ENCODE results near the gene IQSEC3. TPM values are rescaled to one million over a fixed set of nuclear protein-coding genes. Genes with fewer than 3 reads are reported as not detected.

The IQSEC3 gene
- total RNA-seq, 1 experiment from 2014 or later, result 1.7 TPM

DNA sequence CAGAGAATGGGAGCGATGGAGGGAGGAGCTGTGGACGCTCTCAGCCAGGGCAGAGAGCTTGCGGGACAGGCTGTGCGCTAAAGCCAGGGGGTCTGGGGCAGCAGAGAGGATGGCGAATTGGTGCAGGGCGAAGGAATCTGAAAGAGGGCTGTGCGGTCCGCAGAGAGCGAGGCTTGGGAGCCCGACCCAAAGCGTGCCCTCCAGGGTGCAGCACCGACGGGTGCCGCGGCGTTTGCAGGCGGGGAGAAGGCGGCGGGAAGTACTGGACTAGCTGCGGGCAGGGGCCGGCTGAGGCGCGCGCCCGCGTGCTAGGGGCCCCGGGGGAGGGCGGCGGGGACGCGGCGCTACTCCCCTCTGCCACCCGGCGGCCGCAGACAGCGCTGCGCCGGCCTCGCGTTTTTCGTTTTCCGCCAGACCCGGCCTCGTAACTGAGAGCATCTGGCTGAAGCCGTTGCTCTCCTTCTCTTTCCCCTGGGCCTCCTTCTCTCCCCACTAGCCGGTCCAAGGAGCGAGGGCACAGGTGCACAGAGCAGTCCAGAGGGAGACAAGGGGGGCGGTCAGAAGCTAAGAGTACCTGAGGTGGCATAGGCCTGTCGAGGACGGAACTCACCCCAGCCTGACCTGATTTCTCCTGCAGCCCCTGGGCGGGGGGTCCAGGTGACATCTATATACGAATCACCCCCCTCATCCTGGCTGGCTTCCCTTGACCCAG is 122.5 kb downstream of the IQSEC3 start (continued):
- TF ChIP-seq, protein P1, sequence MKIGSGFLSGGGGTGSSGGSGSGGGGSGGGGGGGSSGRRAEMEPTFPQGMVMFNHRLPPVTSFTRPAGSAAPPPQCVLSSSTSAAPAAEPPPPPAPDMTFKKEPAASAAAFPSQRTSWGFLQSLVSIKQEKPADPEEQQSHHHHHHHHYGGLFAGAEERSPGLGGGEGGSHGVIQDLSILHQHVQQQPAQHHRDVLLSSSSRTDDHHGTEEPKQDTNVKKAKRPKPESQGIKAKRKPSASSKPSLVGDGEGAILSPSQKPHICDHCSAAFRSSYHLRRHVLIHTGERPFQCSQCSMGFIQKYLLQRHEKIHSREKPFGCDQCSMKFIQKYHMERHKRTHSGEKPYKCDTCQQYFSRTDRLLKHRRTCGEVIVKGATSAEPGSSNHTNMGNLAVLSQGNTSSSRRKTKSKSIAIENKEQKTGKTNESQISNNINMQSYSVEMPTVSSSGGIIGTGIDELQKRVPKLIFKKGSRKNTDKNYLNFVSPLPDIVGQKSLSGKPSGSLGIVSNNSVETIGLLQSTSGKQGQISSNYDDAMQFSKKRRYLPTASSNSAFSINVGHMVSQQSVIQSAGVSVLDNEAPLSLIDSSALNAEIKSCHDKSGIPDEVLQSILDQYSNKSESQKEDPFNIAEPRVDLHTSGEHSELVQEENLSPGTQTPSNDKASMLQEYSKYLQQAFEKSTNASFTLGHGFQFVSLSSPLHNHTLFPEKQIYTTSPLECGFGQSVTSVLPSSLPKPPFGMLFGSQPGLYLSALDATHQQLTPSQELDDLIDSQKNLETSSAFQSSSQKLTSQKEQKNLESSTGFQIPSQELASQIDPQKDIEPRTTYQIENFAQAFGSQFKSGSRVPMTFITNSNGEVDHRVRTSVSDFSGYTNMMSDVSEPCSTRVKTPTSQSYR (CRISPR knock-in tag; IDR thresholded peaks at IDR 0.05), result no peak
- TF ChIP-seq, protein P2, sequence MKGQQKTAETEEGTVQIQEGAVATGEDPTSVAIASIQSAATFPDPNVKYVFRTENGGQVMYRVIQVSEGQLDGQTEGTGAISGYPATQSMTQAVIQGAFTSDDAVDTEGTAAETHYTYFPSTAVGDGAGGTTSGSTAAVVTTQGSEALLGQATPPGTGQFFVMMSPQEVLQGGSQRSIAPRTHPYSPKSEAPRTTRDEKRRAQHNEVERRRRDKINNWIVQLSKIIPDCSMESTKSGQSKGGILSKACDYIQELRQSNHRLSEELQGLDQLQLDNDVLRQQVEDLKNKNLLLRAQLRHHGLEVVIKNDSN (CRISPR knock-in tag; IDR thresholded peaks at IDR 0.05), result no peak
- TF ChIP-seq, protein P3, sequence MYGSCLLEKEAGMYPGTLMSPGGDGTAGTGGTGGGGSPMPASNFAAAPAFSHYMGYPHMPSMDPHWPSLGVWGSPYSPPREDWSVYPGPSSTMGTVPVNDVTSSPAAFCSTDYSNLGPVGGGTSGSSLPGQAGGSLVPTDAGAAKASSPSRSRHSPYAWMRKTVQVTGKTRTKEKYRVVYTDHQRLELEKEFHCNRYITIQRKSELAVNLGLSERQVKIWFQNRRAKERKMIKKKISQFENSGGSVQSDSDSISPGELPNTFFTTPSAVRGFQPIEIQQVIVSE (CRISPR knock-in tag; IDR thresholded peaks at IDR 0.05; ENCODE audit: borderline replicate concordance), result no peak
- TF ChIP-seq, protein P4, sequence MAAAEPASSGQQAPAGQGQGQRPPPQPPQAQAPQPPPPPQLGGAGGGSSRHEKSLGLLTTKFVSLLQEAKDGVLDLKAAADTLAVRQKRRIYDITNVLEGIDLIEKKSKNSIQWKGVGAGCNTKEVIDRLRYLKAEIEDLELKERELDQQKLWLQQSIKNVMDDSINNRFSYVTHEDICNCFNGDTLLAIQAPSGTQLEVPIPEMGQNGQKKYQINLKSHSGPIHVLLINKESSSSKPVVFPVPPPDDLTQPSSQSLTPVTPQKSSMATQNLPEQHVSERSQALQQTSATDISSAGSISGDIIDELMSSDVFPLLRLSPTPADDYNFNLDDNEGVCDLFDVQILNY (CRISPR knock-in tag; IDR thresholded peaks at IDR 0.05), result no peak
- TF ChIP-seq, protein P5, sequence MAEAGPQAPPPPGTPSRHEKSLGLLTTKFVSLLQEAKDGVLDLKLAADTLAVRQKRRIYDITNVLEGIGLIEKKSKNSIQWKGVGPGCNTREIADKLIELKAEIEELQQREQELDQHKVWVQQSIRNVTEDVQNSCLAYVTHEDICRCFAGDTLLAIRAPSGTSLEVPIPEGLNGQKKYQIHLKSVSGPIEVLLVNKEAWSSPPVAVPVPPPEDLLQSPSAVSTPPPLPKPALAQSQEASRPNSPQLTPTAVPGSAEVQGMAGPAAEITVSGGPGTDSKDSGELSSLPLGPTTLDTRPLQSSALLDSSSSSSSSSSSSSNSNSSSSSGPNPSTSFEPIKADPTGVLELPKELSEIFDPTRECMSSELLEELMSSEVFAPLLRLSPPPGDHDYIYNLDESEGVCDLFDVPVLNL (CRISPR knock-in tag; IDR thresholded peaks at IDR 0.05; ENCODE audit: borderline replicate concordance, low read depth), result no peak
- TF ChIP-seq, protein P6, sequence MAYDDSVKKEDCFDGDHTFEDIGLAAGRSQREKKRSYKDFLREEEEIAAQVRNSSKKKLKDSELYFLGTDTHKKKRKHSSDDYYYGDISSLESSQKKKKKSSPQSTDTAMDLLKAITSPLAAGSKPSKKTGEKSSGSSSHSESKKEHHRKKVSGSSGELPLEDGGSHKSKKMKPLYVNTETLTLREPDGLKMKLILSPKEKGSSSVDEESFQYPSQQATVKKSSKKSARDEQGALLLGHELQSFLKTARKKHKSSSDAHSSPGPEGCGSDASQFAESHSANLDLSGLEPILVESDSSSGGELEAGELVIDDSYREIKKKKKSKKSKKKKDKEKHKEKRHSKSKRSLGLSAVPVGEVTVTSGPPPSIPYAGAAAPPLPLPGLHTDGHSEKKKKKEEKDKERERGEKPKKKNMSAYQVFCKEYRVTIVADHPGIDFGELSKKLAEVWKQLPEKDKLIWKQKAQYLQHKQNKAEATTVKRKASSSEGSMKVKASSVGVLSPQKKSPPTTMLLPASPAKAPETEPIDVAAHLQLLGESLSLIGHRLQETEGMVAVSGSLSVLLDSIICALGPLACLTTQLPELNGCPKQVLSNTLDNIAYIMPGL (CRISPR knock-in tag; IDR thresholded peaks at IDR 0.05), result peak; percentile 69
- no peak for TF ChIP-seq ZNF396 (CRISPR knock-in tag; IDR thresholded peaks at IDR 0.05; ENCODE audit: borderline replicate concordance)
- TF ChIP-seq, protein P7, sequence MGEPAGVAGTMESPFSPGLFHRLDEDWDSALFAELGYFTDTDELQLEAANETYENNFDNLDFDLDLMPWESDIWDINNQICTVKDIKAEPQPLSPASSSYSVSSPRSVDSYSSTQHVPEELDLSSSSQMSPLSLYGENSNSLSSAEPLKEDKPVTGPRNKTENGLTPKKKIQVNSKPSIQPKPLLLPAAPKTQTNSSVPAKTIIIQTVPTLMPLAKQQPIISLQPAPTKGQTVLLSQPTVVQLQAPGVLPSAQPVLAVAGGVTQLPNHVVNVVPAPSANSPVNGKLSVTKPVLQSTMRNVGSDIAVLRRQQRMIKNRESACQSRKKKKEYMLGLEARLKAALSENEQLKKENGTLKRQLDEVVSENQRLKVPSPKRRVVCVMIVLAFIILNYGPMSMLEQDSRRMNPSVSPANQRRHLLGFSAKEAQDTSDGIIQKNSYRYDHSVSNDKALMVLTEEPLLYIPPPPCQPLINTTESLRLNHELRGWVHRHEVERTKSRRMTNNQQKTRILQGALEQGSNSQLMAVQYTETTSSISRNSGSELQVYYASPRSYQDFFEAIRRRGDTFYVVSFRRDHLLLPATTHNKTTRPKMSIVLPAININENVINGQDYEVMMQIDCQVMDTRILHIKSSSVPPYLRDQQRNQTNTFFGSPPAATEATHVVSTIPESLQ (CRISPR knock-in tag; IDR thresholded peaks at IDR 0.05), result no peak
- TF ChIP-seq, protein P8, sequence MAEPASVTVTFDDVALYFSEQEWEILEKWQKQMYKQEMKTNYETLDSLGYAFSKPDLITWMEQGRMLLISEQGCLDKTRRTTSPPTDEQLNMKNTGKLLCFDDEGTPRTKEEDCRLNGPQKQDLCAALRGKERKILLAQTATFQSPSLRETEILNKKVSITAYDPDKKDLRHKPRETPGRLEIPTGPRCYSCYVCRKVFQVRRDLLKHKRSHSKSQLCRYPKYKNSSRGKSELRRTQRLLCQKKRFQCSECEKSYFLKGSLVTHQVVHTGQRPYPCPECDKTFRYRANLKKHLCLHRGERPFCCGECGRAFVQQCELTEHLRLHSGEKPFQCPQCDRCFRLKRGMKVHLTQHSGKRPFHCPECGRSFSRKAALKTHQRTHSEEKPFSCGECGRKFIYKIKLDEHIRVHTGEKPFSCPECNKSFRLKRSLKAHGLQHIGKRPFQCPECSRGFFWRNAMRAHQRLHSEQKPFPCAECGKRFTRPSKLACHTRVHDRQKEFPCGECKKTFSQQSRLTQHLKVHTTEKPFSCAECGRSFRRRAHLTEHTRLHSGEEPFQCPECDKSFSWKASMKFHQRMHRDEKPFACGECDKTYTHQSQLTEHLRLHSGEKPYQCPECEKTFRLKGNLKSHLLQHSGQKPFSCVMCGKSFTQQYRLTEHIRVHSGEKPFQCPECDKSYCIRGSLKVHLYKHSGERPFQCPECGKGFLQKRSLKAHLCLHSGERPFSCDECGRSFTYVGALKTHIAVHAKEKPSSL (CRISPR knock-in tag; conservative IDR thresholded peaks at IDR 0.05), result no peak
- no peak for TF ChIP-seq ZNF121 (CRISPR knock-in tag; IDR thresholded peaks at IDR 0.05)
- TF ChIP-seq, protein P9, sequence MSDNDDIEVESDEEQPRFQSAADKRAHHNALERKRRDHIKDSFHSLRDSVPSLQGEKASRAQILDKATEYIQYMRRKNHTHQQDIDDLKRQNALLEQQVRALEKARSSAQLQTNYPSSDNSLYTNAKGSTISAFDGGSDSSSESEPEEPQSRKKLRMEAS (CRISPR knock-in tag; IDR thresholded peaks at IDR 0.05), result 0 out of 2 replicates have a peak, but pooled peaks have one; percentile 23
- TF ChIP-seq, protein P10, sequence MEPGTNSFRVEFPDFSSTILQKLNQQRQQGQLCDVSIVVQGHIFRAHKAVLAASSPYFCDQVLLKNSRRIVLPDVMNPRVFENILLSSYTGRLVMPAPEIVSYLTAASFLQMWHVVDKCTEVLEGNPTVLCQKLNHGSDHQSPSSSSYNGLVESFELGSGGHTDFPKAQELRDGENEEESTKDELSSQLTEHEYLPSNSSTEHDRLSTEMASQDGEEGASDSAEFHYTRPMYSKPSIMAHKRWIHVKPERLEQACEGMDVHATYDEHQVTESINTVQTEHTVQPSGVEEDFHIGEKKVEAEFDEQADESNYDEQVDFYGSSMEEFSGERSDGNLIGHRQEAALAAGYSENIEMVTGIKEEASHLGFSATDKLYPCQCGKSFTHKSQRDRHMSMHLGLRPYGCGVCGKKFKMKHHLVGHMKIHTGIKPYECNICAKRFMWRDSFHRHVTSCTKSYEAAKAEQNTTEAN (CRISPR knock-in tag; IDR thresholded peaks at IDR 0.05), result no peak
- TF ChIP-seq, protein P11, sequence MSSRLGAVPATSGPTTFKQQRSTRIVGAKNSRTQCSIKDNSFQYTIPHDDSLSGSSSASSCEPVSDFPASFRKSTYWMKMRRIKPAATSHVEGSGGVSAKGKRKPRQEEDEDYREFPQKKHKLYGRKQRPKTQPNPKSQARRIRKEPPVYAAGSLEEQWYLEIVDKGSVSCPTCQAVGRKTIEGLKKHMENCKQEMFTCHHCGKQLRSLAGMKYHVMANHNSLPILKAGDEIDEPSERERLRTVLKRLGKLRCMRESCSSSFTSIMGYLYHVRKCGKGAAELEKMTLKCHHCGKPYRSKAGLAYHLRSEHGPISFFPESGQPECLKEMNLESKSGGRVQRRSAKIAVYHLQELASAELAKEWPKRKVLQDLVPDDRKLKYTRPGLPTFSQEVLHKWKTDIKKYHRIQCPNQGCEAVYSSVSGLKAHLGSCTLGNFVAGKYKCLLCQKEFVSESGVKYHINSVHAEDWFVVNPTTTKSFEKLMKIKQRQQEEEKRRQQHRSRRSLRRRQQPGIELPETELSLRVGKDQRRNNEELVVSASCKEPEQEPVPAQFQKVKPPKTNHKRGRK (CRISPR knock-in tag; IDR thresholded peaks at IDR 0.05; ENCODE audit: borderline replicate concordance), result no peak
- no peak for TF ChIP-seq NR1H2 (CRISPR knock-in tag; IDR thresholded peaks at IDR 0.05)
- TF ChIP-seq ETV6 (CRISPR knock-in tag; IDR thresholded peaks at IDR 0.05), result 0 out of 2 replicates have a peak, but pooled peaks have one; percentile 13
- no peak for TF ChIP-seq RELA (CRISPR knock-in tag; IDR thresholded peaks at IDR 0.05; ENCODE audit: borderline replicate concordance)
- TF ChIP-seq FOXP1 (CRISPR knock-in tag; IDR thresholded peaks at IDR 0.05; ENCODE audit: borderline replicate concordance), result peak; percentile 72
- no peak for TF ChIP-seq NR3C1 (CRISPR knock-in tag; conservative IDR thresholded peaks at IDR 0.05; ENCODE audit: low read depth)
- TF ChIP-seq HMGA2 (CRISPR knock-in tag; IDR thresholded peaks at IDR 0.05), result no peak
- 0 out of 2 replicates have a peak, but pooled peaks have one; percentile 30 for TF ChIP-seq FOXK1 (CRISPR knock-in tag; IDR thresholded peaks at IDR 0.05)
- TF ChIP-seq SP1 (CRISPR knock-in tag; conservative IDR thresholded peaks at IDR 0.05), result 0 out of 2 replicates have a peak, but pooled peaks have one; percentile 44
